Natural killer cell (primary cell): ENCODE results near the gene EPB41L4B. TPM values are rescaled to one million over a fixed set of nuclear protein-coding genes. Genes with fewer than 3 reads are reported as not detected.

Source experiments
- ATAC-seq, 3 donors: fragments of 150-1000 bp in 2 of 3; fragments of 200-7000 bp in 1 of 3; cut with Tn5 transposase; 1 replicate in 1 of 3; 2 replicates in 2 of 3; pipeline ENCODE4 v1.10.0; 2021; ENCODE audit warnings: mild to moderate bottlenecking in 2 of 3, moderate library complexity in 2 of 3
- DNase-seq, 2 donors: peaks; one replicate each; pipeline versions ENCODE4 v3.0.0 to v3.0.0-alpha.2; 2013 to 2021; ENCODE audit warnings: mixed read lengths in 1 of 2
- H3K27ac ChIP-seq: one replicate; pipeline ENCODE4 v1.5.1; 2013; ENCODE audit warnings: mild to moderate bottlenecking, low read length
- H3K27me3 ChIP-seq: one replicate; pipeline ENCODE4 v1.6.1; 2013; ENCODE audit warnings: low read length; ENCODE audit not compliant: control insufficient read depth, insufficient read depth
- H3K36me3 ChIP-seq: one replicate; pipeline ENCODE4 v1.6.1; 2013; ENCODE audit warnings: low read length; ENCODE audit not compliant: control insufficient read depth, insufficient read depth
- H3K4me1 ChIP-seq: one replicate; pipeline ENCODE4 v1.6.1; 2013; ENCODE audit warnings: low read length; ENCODE audit not compliant: control insufficient read depth, insufficient read depth
- H3K4me3 ChIP-seq: one replicate; pipeline ENCODE4 v1.5.1; 2013; ENCODE audit warnings: low read length
- H3K9me3 ChIP-seq: one replicate; pipeline ENCODE4 v1.6.1; 2013; ENCODE audit warnings: low read length; ENCODE audit not compliant: control insufficient read depth, insufficient read depth
- H3K27ac Mint-ChIP-seq, 2 donors: one replicate each; pipeline ENCODE4 v1.8.0; 2022; ENCODE audit warnings: mild to moderate bottlenecking in 2 of 2, mixed read lengths in 2 of 2, moderate library complexity in 1 of 2
- H3K27me3 Mint-ChIP-seq, 2 donors: one replicate each; pipeline ENCODE4 v1.8.0; 2022; ENCODE audit warnings: low read depth in 2 of 2, mixed read lengths in 2 of 2
- H3K36me3 Mint-ChIP-seq: one replicate; pipeline ENCODE4 v1.8.0; 2022; ENCODE audit warnings: mixed read lengths
- H3K4me1 Mint-ChIP-seq, 2 donors: one replicate each; pipeline ENCODE4 v1.8.0; 2022; ENCODE audit warnings: mixed read lengths in 2 of 2
- H3K4me3 Mint-ChIP-seq: one replicate; pipeline ENCODE4 v1.8.0; 2022; ENCODE audit warnings: mild to moderate bottlenecking, moderate library complexity, mixed read lengths
- H3K9me3 Mint-ChIP-seq, 2 donors: one replicate each; pipeline ENCODE4 v1.8.0; 2022; ENCODE audit warnings: mixed read lengths in 2 of 2
- WGBS: methylation state at CpG from one replicate; pipeline ENCODE4 v1.1.7; 2013; ENCODE audit warnings: missing lambda C conversion rate; ENCODE audit not compliant: insufficient coverage; 5-methylcytosine and 5-hydroxymethylcytosine counted together
- intact Hi-C: fragments of 100-400 bp; cut with micrococcal nuclease; formaldehyde crosslinking; loops from one replicate; pipeline ENCODE4 v1.14.2; 2022
- total RNA-seq, 4 donors: library from RNA; stranded (reverse); fragments of 120-200 nt in 1 of 4; gene quantifications; one replicate each; pipeline versions ENCODE4 v1.2.3 to v1.2.4, GENCODE V29; 2013 to 2022
- TF ChIP-seq, protein P1 (sequence below): fragments of 200-600 bp; IDR thresholded peaks from one replicate; pipeline ENCODE4 v1.8.0; 2022; ENCODE audit warnings: antibody characterized with exemption

Gene EPB41L4B
- total RNA-seq, 3 donors from 2014 or later (not counting 1 experiment from before 2014, with no cell fraction given), result not detected

DNA sequence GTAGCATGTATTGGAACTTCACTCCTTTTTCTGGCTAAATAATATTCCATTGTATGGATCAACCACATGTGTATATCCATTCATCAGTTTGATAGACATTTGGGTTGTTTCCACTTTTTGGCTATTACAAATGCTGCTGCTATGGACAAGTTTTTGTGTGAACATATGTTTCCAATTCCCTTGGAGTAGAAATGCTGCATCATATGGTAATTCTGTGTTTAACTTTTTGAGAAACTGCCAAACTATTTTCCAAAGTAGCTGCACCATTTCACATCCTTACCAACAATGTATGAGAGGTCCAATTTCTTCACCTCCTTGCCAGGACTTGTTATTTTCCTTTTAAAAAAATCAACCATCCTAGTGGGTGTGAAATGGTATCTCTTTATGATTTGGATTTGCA lies 162.2 kb downstream of the EPB41L4B start:
- H3K27ac Mint-ChIP-seq, result no peak overlapping the region
- Histone ChIP-seq H3K9me3 (peaks cover 5% of the 10 kb centered on the region), H3K27me3 (peaks cover 2% of the 10 kb centered on the region), H3K4me1 (no peaks in the 10 kb centered on the region), H3K27ac (no peak overlapping the region), H3K36me3 (no peaks in the 10 kb centered on the region), H3K4me3 (no peak overlapping the region)
- H3K4me3 Mint-ChIP-seq, result no peak overlapping the region
- peaks cover 0 to 2% of the 10 kb centered on the region in 2 donors for H3K9me3 Mint-ChIP-seq
- ATAC-seq, result no peak
- H3K36me3 Mint-ChIP-seq, result no peaks in the 10 kb centered on the region
- intact Hi-C loops, result no loop called here
- TF ChIP-seq, protein P1, sequence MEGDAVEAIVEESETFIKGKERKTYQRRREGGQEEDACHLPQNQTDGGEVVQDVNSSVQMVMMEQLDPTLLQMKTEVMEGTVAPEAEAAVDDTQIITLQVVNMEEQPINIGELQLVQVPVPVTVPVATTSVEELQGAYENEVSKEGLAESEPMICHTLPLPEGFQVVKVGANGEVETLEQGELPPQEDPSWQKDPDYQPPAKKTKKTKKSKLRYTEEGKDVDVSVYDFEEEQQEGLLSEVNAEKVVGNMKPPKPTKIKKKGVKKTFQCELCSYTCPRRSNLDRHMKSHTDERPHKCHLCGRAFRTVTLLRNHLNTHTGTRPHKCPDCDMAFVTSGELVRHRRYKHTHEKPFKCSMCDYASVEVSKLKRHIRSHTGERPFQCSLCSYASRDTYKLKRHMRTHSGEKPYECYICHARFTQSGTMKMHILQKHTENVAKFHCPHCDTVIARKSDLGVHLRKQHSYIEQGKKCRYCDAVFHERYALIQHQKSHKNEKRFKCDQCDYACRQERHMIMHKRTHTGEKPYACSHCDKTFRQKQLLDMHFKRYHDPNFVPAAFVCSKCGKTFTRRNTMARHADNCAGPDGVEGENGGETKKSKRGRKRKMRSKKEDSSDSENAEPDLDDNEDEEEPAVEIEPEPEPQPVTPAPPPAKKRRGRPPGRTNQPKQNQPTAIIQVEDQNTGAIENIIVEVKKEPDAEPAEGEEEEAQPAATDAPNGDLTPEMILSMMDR, result no peak
- DNase-seq, result no peak
- H3K27me3 Mint-ChIP-seq, result peaks cover 27 to 54% of the 10 kb centered on the region in 2 donors
- no peaks in the 10 kb centered on the region for H3K4me1 Mint-ChIP-seq

DNA sequence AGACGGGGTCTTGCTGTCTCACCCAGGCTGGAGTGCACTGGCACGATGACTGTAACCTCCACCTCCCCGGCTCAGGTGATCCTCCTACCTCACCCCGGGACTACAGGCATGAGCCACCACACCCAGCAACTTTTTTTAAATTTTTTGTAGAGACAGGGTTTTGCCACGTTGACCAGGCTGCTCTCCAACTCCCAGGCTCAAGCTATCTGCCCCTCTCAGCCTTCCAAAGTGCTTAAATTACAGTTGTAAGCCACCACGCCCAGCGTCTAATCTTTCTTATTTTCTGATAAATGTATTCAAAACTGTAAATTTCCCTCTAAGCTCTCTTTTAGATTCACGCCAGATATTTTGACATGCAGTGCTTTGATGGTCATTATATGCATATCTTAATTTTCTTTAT lies 164.2 kb downstream of the EPB41L4B start:
- Histone ChIP-seq H3K36me3 (no peaks in the 10 kb centered on the region), H3K4me1 (no peaks in the 10 kb centered on the region), H3K4me3 (no peak overlapping the region), H3K9me3 (peaks cover 9% of the 10 kb centered on the region), H3K27ac (no peak overlapping the region), H3K27me3 (peaks cover 2% of the 10 kb centered on the region)
- intact Hi-C loops, result no loop called here
- WGBS, result 89% methylated on average over 6 of the region's 8 CpGs
- DNase-seq (no peak), ATAC-seq (no peak)
- H3K9me3 Mint-ChIP-seq, result peaks cover 0 to 4% of the 10 kb centered on the region in 2 donors
- H3K27me3 Mint-ChIP-seq, result peaks cover 24 to 43% of the 10 kb centered on the region in 2 donors
- H3K4me3 Mint-ChIP-seq, result no peak overlapping the region
- no peaks in the 10 kb centered on the region for H3K4me1 Mint-ChIP-seq
- no peaks in the 10 kb centered on the region for H3K36me3 Mint-ChIP-seq
- H3K27ac Mint-ChIP-seq, result no peak overlapping the region
- TF ChIP-seq, protein P1, result no peak

DNA sequence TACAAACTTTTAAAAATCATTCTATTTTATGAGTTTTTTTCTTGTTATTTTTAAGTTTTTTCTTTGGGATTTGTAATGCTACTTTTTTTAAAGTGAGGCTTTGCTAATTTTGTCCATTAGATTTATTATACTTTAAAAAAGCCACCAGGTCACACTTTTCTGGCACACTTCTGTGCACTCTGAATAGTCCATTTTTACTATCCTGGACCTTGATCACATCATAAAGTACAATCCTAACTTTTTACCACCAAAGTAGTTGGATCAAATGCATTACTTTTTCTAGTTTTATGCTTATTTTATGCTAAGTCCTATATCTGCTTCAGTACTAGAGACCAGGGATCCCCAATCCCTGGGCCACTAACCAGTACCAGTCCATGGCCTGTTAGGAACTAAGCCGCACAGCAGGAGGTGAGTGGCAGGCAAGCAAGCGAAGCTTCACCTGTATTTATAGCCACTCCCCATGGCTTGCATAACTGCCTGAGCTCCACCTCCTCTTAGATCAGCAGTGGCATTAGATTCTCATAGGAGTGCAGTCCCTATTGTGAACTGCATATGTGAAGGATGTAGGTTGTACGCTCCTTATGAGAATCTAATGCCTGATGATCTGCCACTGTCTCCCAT lies 169.8 kb downstream of the EPB41L4B start:
- Mint-ChIP-seq H3K4me3 (no peak overlapping the region), H3K36me3 (no peaks in the 10 kb centered on the region), H3K27ac (no peak overlapping the region), H3K4me1 (no peaks in the 10 kb centered on the region), H3K9me3 (peaks cover 0 to 4% of the 10 kb centered on the region in 2 donors), H3K27me3 (peaks cover 11 to 13% of the 10 kb centered on the region in 2 donors)
- ATAC-seq, result no peak
- WGBS, result 73% methylated on average over 3 of the region's 3 CpGs
- Histone ChIP-seq H3K4me3 (no peak overlapping the region), H3K9me3 (peaks cover 9% of the 10 kb centered on the region), H3K36me3 (no peaks in the 10 kb centered on the region), H3K27ac (no peak overlapping the region), H3K4me1 (no peaks in the 10 kb centered on the region), H3K27me3 (peaks cover 3% of the 10 kb centered on the region)
- no peak for DNase-seq
- TF ChIP-seq, protein P1, result no peak
- intact Hi-C loops, result no loop called here

DNA sequence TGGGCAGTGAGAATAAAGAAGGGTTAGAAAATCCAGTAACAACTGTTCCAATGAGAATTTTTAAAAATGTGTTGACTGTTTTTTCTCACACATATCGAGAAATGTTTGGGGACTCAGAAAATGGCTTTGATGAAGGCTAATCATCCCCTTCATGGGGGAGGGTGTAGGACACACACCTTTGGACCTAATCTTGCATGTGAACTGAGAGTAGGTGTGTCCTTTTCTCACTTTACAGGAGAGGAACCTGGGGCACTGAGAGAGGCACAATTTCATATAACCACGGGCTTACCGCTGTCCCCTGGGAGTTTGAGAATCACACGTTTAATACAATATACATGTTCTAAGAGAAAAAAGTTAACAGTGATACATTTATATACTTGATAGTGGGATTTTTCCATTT lies 171.1 kb downstream of the EPB41L4B start:
- no peak for DNase-seq
- no peak for ATAC-seq
- peaks cover 3% of the 10 kb centered on the region for H3K27me3 ChIP-seq
- no peaks in the 10 kb centered on the region for H3K4me1 ChIP-seq
- H3K9me3 Mint-ChIP-seq, result peaks cover 0 to 4% of the 10 kb centered on the region in 2 donors
- H3K9me3 ChIP-seq, result peaks cover 9% of the 10 kb centered on the region
- H3K27ac ChIP-seq, result no peak overlapping the region
- TF ChIP-seq, protein P1, result no peak
- H3K27me3 Mint-ChIP-seq, result peaks cover 11 to 13% of the 10 kb centered on the region in 2 donors
- WGBS, result 100% methylated on average over 1 of the region's 4 CpGs
- no peaks in the 10 kb centered on the region for H3K36me3 Mint-ChIP-seq
- no peak overlapping the region for H3K4me3 Mint-ChIP-seq
- intact Hi-C loops, result no loop called here
- no peaks in the 10 kb centered on the region for H3K36me3 ChIP-seq
- no peak overlapping the region for H3K4me3 ChIP-seq
- H3K27ac Mint-ChIP-seq, result no peak overlapping the region
- H3K4me1 Mint-ChIP-seq, result no peaks in the 10 kb centered on the region
